Uterus (tissue), 4 donors: ENCODE results near the gene SHISA9. TPM values are rescaled to one million over a fixed set of nuclear protein-coding genes. Genes with fewer than 3 reads are reported as not detected.

Source experiments
- DNase-seq, 2 donors: peaks; one replicate each; pipeline ENCODE4 v3.0.0-alpha.2; 2019 to 2020
- H3K27ac ChIP-seq, 2 donors: fragments of 200-600 bp; sonication (generic); 1 replicate in 1 of 2; 2 replicates in 1 of 2; pipeline ENCODE4 v1.5.1; 2016 to 2018
- H3K27me3 ChIP-seq, 2 donors: fragments of 200-600 bp; sonication (generic); one replicate each; pipeline ENCODE4 v1.5.1; 2018 to 2019; ENCODE audit warnings: control low read depth in 1 of 2
- H3K36me3 ChIP-seq, 2 donors: fragments of 200-600 bp; sonication (generic); one replicate each; pipeline ENCODE4 v1.5.1; 2019; ENCODE audit warnings: control low read depth in 1 of 2
- H3K4me1 ChIP-seq, 2 donors: fragments of 200-600 bp; sonication (generic); one replicate each; pipeline ENCODE4 v1.5.1; 2018 to 2019; ENCODE audit warnings: control low read depth in 1 of 2
- H3K4me3 ChIP-seq, 2 donors: fragments of 200-600 bp; sonication (generic); 1 replicate in 1 of 2; 2 replicates in 1 of 2; pipeline ENCODE4 v1.5.1; 2018 to 2019; ENCODE audit warnings: mild to moderate bottlenecking in 1 of 2
- H3K9me3 ChIP-seq, 2 donors: fragments of 200-600 bp; sonication (generic); one replicate each; pipeline ENCODE4 v1.5.1; 2019; ENCODE audit warnings: control low read depth in 1 of 2
- CTCF ChIP-seq, 4 experiments: fragments of 200-600 bp in 2 of 4; fragments of 450-650 bp in 2 of 4; sonication (generic) in 2 of 4; IDR thresholded peaks; one replicate each; pipeline ENCODE4 v1.5.1; 2016 to 2019; ENCODE audit warnings: antibody characterized with exemption in 4 of 4, mild to moderate bottlenecking in 2 of 4, moderate library complexity in 1 of 4
- POLR2A ChIP-seq, 2 donors: fragments of 450-650 bp; IDR thresholded peaks; one replicate each; pipeline ENCODE4 v1.6.1; 2016; ENCODE audit warnings: antibody characterized with exemption in 2 of 2, mild to moderate bottlenecking in 1 of 2, moderate library complexity in 1 of 2
- intact Hi-C: fragments of 100-400 bp; cut with DNase I; formaldehyde crosslinking; loops from one replicate; pipeline ENCODE4 v1.15.1; 2023; ENCODE audit warnings: low total_unique reads
- total RNA-seq, 4 donors: library from RNA; depleted of rRNA in 3 of 4; stranded (reverse); fragments of >200 nt in 3 of 4; gene quantifications; one replicate each; pipeline versions ENCODE4 v1.1.0 to v1.2.4, GENCODE V29; 2014 to 2023
- donor health status: DM: yes; HTN: yes; CAD: no.

Gene SHISA9
- total RNA-seq, 4 donors from 2014 or later = 0.27 TPM; not detected in 3

GRCh38 chr16:12925026-12925800 lies 23.8 kb downstream of the SHISA9 start:
- Histone ChIP-seq H3K27me3 (no peaks in the 10 kb centered on the region), H3K36me3 (no peaks in the 10 kb centered on the region), H3K9me3 (no peaks in the 10 kb centered on the region), H3K4me3 (no peak overlapping the region), H3K4me1 (no peaks in the 10 kb centered on the region), H3K27ac (no peak overlapping the region)
- no peak for TF ChIP-seq POLR2A (IDR thresholded peaks at IDR 0.05)
- no peak for TF ChIP-seq CTCF (IDR thresholded peaks at IDR 0.05)
- DNase-seq = no peak
- intact Hi-C loops = no loop called here

GRCh38 chr16:12927591-12927990 lies 26.2 kb downstream of the SHISA9 start:
- no peak for DNase-seq
- Histone ChIP-seq H3K4me1 (no peaks in the 10 kb centered on the region), H3K9me3 (no peaks in the 10 kb centered on the region), H3K27me3 (no peaks in the 10 kb centered on the region), H3K4me3 (no peak overlapping the region), H3K36me3 (no peaks in the 10 kb centered on the region), H3K27ac (no peak overlapping the region)
- intact Hi-C loops = no loop called here
- TF ChIP-seq CTCF (IDR thresholded peaks at IDR 0.05) = no peak
- no peak for TF ChIP-seq POLR2A (IDR thresholded peaks at IDR 0.05)

GRCh38 chr16:12930881-12931280 lies 29.5 kb downstream of the SHISA9 start:
- no peaks in the 10 kb centered on the region for H3K27me3 ChIP-seq
- TF ChIP-seq POLR2A (IDR thresholded peaks at IDR 0.05) = no peak
- TF ChIP-seq CTCF (IDR thresholded peaks at IDR 0.05) = no peak
- no peaks in the 10 kb centered on the region for H3K9me3 ChIP-seq
- intact Hi-C loops = no loop called here
- no peaks in the 10 kb centered on the region for H3K4me1 ChIP-seq
- H3K36me3 ChIP-seq = no peaks in the 10 kb centered on the region
- DNase-seq = no peak
- H3K4me3 ChIP-seq = no peak overlapping the region
- H3K27ac ChIP-seq = no peak overlapping the region

GRCh38 chr16:12936391-12936790 lies 35.0 kb downstream of the SHISA9 start:
- DNase-seq = no peak
- TF ChIP-seq POLR2A (IDR thresholded peaks at IDR 0.05) (no peak), CTCF (IDR thresholded peaks at IDR 0.05) (no peak)
- H3K36me3 ChIP-seq = no peaks in the 10 kb centered on the region
- H3K27ac ChIP-seq = no peak overlapping the region
- no peak overlapping the region for H3K4me3 ChIP-seq
- H3K27me3 ChIP-seq = no peaks in the 10 kb centered on the region
- no peaks in the 10 kb centered on the region for H3K9me3 ChIP-seq
- intact Hi-C loops = no loop called here
- H3K4me1 ChIP-seq = no peaks in the 10 kb centered on the region

GRCh38 chr16:12941896-12942295 lies 40.5 kb downstream of the SHISA9 start:
- H3K36me3 ChIP-seq = no peaks in the 10 kb centered on the region
- TF ChIP-seq POLR2A (IDR thresholded peaks at IDR 0.05) (no peak), CTCF (IDR thresholded peaks at IDR 0.05) (no peak)
- no peaks in the 10 kb centered on the region for H3K9me3 ChIP-seq
- DNase-seq = no peak
- no peaks in the 10 kb centered on the region for H3K27me3 ChIP-seq
- no peak overlapping the region for H3K4me3 ChIP-seq
- intact Hi-C loops = no loop called here
- H3K27ac ChIP-seq = no peak overlapping the region
- no peaks in the 10 kb centered on the region for H3K4me1 ChIP-seq
